ENCODE data around the gene RASGRF2.
"Not testable (repeated sequence)": the region's sequence is repeated elsewhere in the genome, so short reads cannot be mapped to it uniquely, and the experiment has no call there.

Gene RASGRF2

DNA sequence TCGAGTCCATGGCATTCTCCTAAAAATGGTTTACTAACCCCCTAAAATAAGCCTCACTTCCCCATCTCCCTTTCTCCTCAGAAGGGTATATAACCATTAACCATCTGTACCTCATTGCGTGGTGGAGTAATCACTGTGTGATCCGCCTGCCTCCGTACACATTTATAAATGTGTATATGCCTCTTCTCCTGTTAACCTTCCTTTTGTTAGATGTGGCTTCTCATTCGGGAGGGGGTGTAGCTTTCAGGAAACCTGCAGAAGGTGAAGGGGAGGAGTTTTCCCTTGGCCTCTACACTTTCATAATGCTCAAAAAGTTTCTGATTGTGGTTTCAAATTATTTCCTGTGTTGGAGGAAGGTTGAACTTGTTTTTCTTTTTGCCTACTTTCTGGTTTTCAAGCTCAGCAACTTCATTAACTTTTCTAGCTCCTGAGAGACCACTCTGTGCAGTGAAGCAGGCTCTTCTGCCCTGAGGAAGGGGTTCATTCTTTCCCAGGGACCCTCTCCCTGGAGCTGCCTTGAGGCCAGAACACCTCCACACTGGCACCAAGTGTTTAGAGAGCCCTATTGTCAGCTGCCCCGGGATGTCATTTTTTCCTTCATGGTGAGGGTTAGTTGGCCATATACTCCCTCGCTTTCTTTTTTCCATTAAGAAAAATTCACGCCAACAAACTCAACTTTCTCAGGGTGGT lies 46.9 kb downstream of the RASGRF2 start:
- no peak for DNase-seq (ENCODE audit: low read depth)
- no peak overlapping the region for H3K4me3 ChIP-seq (ENCODE audit: control insufficient read depth, low read depth, low read length)
- TF ChIP-seq, protein P1, sequence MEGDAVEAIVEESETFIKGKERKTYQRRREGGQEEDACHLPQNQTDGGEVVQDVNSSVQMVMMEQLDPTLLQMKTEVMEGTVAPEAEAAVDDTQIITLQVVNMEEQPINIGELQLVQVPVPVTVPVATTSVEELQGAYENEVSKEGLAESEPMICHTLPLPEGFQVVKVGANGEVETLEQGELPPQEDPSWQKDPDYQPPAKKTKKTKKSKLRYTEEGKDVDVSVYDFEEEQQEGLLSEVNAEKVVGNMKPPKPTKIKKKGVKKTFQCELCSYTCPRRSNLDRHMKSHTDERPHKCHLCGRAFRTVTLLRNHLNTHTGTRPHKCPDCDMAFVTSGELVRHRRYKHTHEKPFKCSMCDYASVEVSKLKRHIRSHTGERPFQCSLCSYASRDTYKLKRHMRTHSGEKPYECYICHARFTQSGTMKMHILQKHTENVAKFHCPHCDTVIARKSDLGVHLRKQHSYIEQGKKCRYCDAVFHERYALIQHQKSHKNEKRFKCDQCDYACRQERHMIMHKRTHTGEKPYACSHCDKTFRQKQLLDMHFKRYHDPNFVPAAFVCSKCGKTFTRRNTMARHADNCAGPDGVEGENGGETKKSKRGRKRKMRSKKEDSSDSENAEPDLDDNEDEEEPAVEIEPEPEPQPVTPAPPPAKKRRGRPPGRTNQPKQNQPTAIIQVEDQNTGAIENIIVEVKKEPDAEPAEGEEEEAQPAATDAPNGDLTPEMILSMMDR (IDR thresholded peaks at IDR 0.05; ENCODE audit: control insufficient read depth, insufficient read depth, low read depth, low read length, missing control alignments): no peak

DNA sequence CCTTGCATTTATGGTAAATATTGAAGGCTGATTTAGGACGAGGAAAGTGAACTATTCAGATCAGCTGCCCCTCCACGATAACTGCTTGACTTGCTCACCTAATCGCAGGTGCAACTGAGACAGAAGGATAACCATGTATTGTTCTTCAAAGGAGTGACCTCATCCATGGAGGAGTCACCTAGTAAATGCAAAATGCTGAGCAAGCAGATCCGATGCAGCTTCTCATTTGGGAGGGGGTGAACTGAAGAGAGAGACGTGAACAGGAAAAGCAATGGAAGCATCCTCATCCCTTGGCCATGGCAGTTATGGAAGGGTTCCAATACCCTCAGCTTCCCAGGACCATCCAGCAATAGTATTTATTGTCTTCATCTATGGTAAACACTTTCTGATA lies 47.5 kb downstream of the RASGRF2 start:
- no peak for DNase-seq (ENCODE audit: low read depth)
- TF ChIP-seq, protein P1 (IDR thresholded peaks at IDR 0.05; ENCODE audit: control insufficient read depth, insufficient read depth, low read depth, low read length, missing control alignments): no peak
- no peak overlapping the region for H3K4me3 ChIP-seq (ENCODE audit: control insufficient read depth, low read depth, low read length)

GRCh38 chr5:81010336-81011169 lies 50.4 kb downstream of the RASGRF2 start:
- no peak for DNase-seq (ENCODE audit: low read depth)
- TF ChIP-seq, protein P1 (IDR thresholded peaks at IDR 0.05; ENCODE audit: control insufficient read depth, insufficient read depth, low read depth, low read length, missing control alignments): no peak
- H3K4me3 ChIP-seq (ENCODE audit: control insufficient read depth, low read depth, low read length): no peak overlapping the region

DNA sequence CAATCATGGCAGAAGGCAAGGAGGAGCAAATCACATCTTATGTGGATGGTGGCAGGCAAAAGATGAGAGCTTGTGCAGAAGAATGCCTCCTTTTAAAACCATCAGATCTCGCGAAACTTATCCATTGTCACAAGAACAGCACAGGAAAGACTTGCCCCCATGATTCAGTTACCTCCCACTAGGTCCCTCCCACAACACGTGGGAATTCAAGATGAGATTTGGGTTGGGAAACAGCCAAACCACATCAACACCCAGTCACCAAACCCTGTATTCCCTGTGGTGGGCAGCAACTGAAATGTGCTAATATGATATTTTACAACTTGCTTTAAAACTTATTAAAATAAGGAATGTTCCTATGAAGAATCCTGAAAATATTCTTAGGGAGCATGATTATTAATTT lies 54.2 kb downstream of the RASGRF2 start:
- DNase-seq (ENCODE audit: low read depth): no peak
- TF ChIP-seq, protein P1 (IDR thresholded peaks at IDR 0.05; ENCODE audit: control insufficient read depth, insufficient read depth, low read depth, low read length, missing control alignments): no peak
- H3K4me3 ChIP-seq (ENCODE audit: control insufficient read depth, low read depth, low read length): no peak overlapping the region

- TF ChIP-seq, protein P1 (IDR thresholded peaks at IDR 0.05; ENCODE audit: control insufficient read depth, insufficient read depth, low read depth, low read length, missing control alignments): no peak
- no peak for DNase-seq (ENCODE audit: low read depth)
- H3K4me3 ChIP-seq (ENCODE audit: control insufficient read depth, low read depth, low read length): no peak overlapping the region
These were observed 56.0 kb downstream of the RASGRF2 start for GRCh38 chr5:81016116-81016515.

GRCh38 chr5:81017320-81017719 lies 57.2 kb downstream of the RASGRF2 start:
- H3K4me3 ChIP-seq (ENCODE audit: control insufficient read depth, low read depth, low read length): no peak overlapping the region
- no peak for DNase-seq (ENCODE audit: low read depth)
- TF ChIP-seq, protein P1 (IDR thresholded peaks at IDR 0.05; ENCODE audit: control insufficient read depth, insufficient read depth, low read depth, low read length, missing control alignments): no peak

- not testable (repeated sequence) for DNase-seq (ENCODE audit: low read depth); H3K4me3 ChIP-seq (ENCODE audit: control insufficient read depth, low read depth, low read length)
These were observed 58.4 kb downstream of the RASGRF2 start for GRCh38 chr5:81018608-81019007.
